GM19463 (cell line): ENCODE measurements around the gene TBC1D8.
"Not testable (repeated sequence)": the region's sequence is repeated elsewhere in the genome, so short reads cannot be mapped to it uniquely, and the experiment has no call there.

Source experiments
- ATAC-seq: cut with Tn5 transposase; IDR thresholded peaks from one replicate; pipeline ENCODE4 v1.9.1; 2021; ENCODE audit warnings: mild to moderate bottlenecking, moderate library complexity; ENCODE audit not compliant: unreplicated experiment

Gene TBC1D8

GRCh38 chr2:101151146-101151858 lies at the start of gene TBC1D8:
Gene TBC1D8, minus strand, starts transcription at chr2:101151382. Its CDS starts 129 bp downstream, at chr2:101151253.
- ATAC-seq: peak; percentile 71

GRCh38 chr2:101200676-101201075 lies 49.5 kb upstream of the TBC1D8 start:
- ATAC-seq: no peak

GRCh38 chr2:101199251-101199791 lies 48.1 kb upstream of the TBC1D8 start:
- ATAC-seq: no peak

- ATAC-seq: no peak
These were observed 46.6 kb upstream of the TBC1D8 start for GRCh38 chr2:101197814-101198213.

- ATAC-seq: no peak
These were observed 46.1 kb upstream of the TBC1D8 start for GRCh38 chr2:101197215-101197745.

- ATAC-seq: no peak
These were observed 44.9 kb upstream of the TBC1D8 start for GRCh38 chr2:101195871-101196661.

GRCh38 chr2:101193033-101193626 lies 41.9 kb upstream of the TBC1D8 start:
- ATAC-seq: no peak

GRCh38 chr2:101190747-101191516 lies 39.8 kb upstream of the TBC1D8 start:
- ATAC-seq: no peak

GRCh38 chr2:101188683-101189405 lies 37.7 kb upstream of the TBC1D8 start:
- no peak for ATAC-seq

- ATAC-seq: no peak
These were observed 35.9 kb upstream of the TBC1D8 start for GRCh38 chr2:101187131-101187530.

- ATAC-seq: no peak
These were observed 34.5 kb upstream of the TBC1D8 start for GRCh38 chr2:101185656-101186055.

GRCh38 chr2:101185085-101185484 lies 33.9 kb upstream of the TBC1D8 start:
- ATAC-seq: no peak

GRCh38 chr2:101179982-101180381 lies 28.8 kb upstream of the TBC1D8 start:
- ATAC-seq: no peak

- no peak for ATAC-seq
These were observed 25.6 kb upstream of the TBC1D8 start for GRCh38 chr2:101176803-101177202.

GRCh38 chr2:101175991-101176390 lies 24.8 kb upstream of the TBC1D8 start:
- no peak for ATAC-seq

GRCh38 chr2:101173707-101174295 lies 22.6 kb upstream of the TBC1D8 start:
- ATAC-seq: no peak

- not testable (repeated sequence) for ATAC-seq
These were observed 18.6 kb upstream of the TBC1D8 start for GRCh38 chr2:101169822-101170221.

GRCh38 chr2:101168706-101169105 lies 17.5 kb upstream of the TBC1D8 start:
- ATAC-seq: no peak

- ATAC-seq: not testable (repeated sequence)
These were observed 16.4 kb upstream of the TBC1D8 start for GRCh38 chr2:101167532-101167931.
